SK-MEL-5 (cell line): ENCODE data around the gene ST6GALNAC2. TPM values are rescaled to one million over a fixed set of nuclear protein-coding genes. Genes with fewer than 3 reads are reported as not detected.
"Not testable (repeated sequence)": the region's sequence is repeated elsewhere in the genome, so short reads cannot be mapped to it uniquely, and the experiment has no call there.

Source experiments
- DNase-seq: peaks from one replicate; pipeline ENCODE4 v3.0.0-alpha.2; 2016; ENCODE audit warnings: low read depth, low spot score
- in situ Hi-C: cut with HindIII; loops from 2 replicates; pipeline ENCODE4 v1.10.0; 2016; ENCODE audit warnings: low sequenced_read_pairs, high pct_unique_total_duplicates, low pct_unique_long_range_greater_than_20kb
- total RNA-seq: library from RNA; depleted of rRNA; stranded (reverse); fragments of >200 nt; shearing (Covaris generic); gene quantifications from 2 replicates; pipeline ENCODE4 v1.2.3, GENCODE V29; 2014

The ST6GALNAC2 gene
- total RNA-seq, 1 experiment from 2014 or later: 96.3 TPM

DNA sequence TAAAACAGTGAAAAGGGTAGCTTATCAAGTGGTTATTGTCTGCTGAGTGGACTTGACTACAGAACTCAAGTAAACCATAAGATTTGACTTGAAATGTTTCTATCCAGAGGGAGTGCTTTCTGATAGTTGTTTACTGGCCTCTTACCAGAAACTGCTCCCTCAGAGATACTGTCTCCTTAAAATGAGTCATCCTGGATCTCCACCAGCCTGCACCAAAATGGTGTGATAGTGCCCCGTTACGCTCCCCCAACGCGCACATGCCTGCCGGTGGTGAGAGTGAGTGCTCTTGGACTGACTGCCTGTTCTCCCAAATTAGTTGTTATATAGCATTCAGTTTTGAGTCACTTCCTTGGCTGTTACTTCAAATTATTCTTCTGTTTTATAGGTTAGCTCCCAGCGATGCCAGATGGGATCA, 22.9 kb downstream of the ST6GALNAC2 start:
- DNase-seq: peak; percentile 83

DNA sequence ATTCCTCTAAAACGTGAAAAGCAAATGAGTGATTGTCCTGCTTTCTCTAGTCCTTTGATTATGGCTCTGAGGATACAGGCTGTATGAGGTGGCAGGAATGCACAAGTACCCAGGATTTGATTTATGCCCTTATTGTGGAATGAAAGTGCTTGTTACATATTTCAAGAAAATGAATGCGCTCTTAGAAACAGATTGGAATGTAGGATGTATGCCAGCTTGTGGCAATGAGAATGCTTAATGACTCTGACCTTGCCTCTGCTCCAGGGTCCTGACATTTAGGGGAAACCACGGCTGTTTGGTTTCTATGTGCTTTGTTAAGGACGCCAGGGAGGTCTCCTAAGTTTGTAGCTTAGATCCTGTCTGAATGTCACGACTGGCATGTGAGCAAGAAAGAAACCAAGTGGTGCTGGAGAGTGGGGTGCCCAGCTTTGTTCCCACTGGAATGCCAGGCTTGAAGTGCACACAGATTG, 23.8 kb downstream of the ST6GALNAC2 start:
- DNase-seq: peak; percentile 96
- in situ Hi-C loops: no loop called here

More for the DNA sequence above, 22.9 kb downstream of the ST6GALNAC2 start:
- in situ Hi-C loops: no loop called here

DNA sequence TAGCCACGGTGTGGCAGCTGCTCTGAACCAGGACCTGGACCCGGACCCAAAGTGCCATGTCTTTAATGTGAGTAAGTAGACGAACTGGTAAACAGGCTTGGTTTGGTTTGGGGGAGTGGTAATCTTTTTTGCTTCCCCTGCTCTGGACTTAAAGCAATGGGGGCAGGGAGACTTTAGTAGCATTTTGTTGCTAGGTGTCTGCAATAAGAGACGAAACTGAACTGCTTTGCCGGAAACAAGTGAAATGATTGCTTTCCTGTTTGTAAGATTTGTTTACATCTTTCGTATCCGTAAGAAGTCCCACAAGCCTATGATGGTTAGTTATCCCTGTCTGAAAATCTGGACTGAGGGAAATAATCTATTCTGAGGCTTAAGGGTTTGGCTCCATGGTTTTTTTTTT, 24.3 kb downstream of the ST6GALNAC2 start:
- in situ Hi-C loops: no loop called here
- peak; percentile 50 for DNase-seq

DNA sequence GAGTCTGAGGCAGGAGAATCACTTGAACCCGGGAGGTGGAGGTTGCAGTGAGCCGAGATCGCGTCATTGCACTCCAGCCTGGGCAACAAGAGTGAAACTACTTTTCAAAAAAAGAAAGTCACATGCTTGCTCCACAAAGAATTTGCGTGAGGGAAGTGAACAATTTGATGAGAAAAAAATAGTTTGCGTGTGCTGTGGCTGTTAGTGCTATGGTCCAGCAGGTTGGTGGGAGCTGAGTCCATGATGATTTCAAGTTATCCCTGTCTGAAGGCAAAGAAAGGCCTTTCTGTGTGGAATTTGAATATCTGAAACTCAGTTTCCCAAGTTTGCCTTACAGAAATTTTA, 24.8 kb downstream of the ST6GALNAC2 start:
- in situ Hi-C loops: no loop called here
- DNase-seq: peak; percentile 52

GRCh38 chr17:76560036-76560876, 25.4 kb downstream of the ST6GALNAC2 start:
- peak; percentile 55 for DNase-seq
- in situ Hi-C loops: no loop called here

- DNase-seq, in situ Hi-C loops: not testable (repeated sequence)
Measured at GRCh38 chr17:76559460-76559859, 26.2 kb downstream of the ST6GALNAC2 start.

DNA sequence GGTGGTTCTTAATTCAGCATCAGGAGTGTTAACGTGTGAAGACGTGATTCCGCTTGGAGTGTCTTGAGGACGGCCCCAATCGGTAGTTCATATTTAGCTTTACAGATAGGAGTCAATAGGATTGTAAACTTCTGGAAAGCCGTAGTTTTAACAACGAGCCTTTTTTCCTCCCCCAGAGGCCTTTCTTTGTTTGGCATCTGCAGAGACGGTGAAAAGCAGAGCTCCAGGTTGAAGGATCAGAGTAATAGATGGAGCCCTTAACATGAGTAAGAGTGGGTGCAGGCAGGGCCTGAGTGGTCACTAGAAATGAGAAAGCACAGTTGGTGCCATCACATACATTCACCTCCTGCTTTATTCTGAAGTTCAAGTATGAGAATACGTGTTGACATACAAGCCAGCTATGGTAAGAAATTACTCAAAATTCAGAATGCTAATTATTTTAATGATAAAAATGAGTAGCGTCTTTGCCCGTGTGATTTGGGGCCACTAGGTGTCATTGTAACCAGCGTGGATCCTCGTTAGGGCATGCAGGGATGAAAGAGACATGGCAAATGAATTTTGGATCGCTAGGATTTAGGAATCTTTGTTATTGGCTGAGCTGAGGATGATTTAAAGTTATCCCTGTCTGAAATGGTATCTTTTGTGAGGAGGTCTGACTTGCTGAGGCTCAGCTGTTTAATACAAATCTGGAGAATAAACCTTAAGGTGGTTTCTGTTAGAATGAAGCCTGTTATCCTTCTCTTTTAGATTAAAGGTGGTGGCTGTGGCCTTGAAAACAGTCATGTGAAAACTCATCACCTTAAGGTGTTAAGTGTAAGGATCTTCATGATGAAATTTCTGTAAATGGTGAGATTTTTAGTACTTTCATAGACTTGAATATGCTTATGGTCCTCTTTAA, 27.2 kb downstream of the ST6GALNAC2 start:
- in situ Hi-C loops: no loop called here
- DNase-seq: peak; percentile 71

DNA sequence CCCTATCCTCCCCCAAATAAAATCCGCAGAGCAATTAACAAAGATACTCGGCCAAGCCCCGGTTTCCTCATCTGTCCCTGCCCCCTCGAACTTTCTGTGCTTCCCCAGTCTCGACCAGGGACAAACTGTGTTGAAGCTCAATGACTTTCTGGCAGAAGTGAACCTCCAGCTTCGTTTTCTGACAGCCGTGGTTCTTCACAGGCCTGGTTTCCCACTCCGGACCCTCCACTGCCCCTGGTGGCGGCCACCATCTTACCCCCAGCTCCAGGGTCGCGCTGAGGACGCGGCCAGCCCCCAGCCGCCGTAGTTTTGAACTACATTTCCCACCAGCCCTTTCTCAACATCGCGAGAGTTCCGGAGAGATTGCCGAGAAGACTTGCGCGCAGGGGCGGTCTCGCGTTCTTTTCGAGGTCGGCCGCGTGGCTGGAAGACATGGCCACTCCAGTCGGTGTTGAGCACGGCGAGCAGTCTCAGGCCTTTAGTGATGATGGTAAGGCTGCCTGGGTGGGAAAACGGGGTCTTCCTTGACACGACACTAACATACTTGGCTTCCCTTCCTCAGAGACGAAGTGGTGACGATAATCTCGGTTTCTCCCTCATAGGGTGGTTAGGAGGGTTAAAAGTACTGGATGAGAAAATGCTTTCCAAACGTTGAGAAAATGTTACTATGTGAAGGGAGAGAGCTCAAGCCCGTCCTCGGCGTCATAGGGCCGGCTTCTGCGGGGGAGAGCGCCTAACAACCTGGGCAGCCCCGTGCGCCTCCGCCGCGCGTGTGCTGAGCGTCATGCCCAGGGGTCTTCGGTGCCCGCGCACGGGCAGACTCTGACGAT, 28.1 kb downstream of the ST6GALNAC2 start:
- in situ Hi-C loops: no loop called here
- DNase-seq: peak; percentile 100

GRCh38 chr17:76556765-76557367, 28.8 kb downstream of the ST6GALNAC2 start:
- in situ Hi-C loops: no loop called here

DNA sequence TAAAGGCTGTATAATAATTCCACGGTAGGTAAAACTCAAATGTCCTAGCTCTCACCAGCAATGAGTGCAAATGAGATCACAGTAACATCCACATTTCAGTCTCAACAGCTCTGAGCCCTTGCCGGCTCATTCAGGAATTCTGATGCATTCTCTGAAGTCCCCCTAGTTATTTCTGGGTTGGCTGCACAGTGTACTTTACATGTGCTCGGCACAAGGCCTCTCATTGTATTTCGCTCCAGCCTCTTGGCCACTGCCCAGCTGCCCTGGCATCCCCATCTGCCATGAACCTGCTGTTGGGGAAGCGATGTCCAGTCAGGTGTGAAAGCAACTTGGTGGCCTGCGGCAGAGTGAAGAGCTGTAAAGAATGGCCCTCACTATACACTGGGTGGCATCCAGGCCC, 31.5 kb downstream of the ST6GALNAC2 start:
- in situ Hi-C loops: no loop called here
- DNase-seq: peak; percentile 78

More at GRCh38 chr17:76556765-76557367, 28.8 kb downstream of the ST6GALNAC2 start:
- peak; percentile 76 for DNase-seq

GRCh38 chr17:76553178-76553908, 32.3 kb downstream of the ST6GALNAC2 start:
- DNase-seq: no peak
- in situ Hi-C loops: no loop called here

- no peak for DNase-seq
- in situ Hi-C loops: no loop called here
Measured at GRCh38 chr17:76551685-76552084, 34.0 kb downstream of the ST6GALNAC2 start.

DNA sequence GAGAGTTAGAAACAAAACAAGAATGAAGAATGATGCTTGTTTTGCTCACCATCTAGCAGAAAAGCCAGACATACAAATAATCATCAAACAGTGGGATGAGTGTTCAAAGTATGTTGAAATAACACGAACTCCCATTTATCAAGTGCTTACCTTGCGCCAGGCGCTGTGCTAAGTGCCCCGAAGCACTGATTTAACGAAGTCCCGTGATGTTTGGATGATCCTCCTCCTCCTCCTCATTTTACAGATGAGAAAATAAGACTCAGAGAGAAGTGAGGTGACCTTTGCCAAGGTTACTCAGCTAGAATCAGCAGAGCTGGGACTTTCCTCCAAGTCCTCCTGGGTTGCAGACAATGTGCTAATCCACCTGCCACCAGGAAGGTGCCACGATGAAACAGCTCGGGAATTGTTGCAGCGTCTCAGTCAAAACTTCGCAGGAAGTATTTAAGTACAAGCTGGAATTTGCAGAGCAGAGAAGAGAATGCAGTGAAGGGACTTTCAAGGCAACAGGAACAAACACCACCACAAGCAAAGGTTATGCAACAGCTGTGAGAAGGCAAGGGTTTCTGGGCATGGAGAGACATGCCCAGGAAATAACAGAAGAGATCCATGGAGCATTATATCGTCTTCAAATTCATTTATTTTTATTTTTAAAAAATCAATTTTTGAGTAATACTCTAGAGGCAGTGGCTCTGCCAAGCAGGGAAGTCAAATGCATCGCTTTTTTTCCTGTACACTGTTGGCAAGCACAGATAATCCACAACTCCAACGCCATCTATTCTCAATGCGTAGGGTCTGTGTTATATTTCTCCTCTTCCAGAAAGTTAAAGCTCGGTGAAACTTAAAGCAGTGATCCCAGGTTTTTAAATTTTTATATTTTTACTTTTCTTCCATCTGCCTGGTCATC, 34.7 kb downstream of the ST6GALNAC2 start:
- DNase-seq: peak; percentile 70
- in situ Hi-C loops: no loop called here

DNA sequence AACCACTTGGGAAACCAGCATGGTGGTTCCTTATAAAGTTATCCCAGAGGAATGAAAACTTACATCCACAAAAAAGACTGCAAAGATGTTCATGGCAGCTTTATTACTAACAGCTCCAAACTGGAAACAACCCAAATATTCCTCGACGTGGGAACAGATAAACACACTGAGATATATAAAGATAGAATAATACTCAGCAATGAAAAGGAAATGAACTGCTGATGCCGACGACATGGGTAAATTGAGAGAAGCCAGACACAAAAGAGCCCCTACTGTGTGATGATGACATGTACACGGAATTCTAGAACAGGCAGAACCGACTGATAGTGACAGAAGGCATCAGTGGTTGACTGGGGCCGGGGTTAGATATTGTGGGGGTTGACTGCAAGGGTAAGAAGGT, 36.1 kb downstream of the ST6GALNAC2 start:
- DNase-seq: no peak
- in situ Hi-C loops: no loop called here

- no peak for DNase-seq
- in situ Hi-C loops: no loop called here
Measured at GRCh38 chr17:76549215-76549518, 36.5 kb downstream of the ST6GALNAC2 start.
